Upper lobe of left lung (tissue), 6 donors: ENCODE data around the gene PXN. TPM values are rescaled to one million over a fixed set of nuclear protein-coding genes. Genes with fewer than 3 reads are reported as not detected.

ENCODE experiments used
- ATAC-seq, 2 donors: fragments of 200-7000 bp; cut with Tn5 transposase; one replicate each; pipeline ENCODE4 v1.9.1; 2022; ENCODE audit warnings: mild to moderate bottlenecking in 2 of 2, moderate library complexity in 2 of 2; ENCODE audit not compliant: low FRiP score in 2 of 2
- DNase-seq, 2 donors: peaks; one replicate each; pipeline ENCODE4 v3.0.0-alpha.2; 2019 to 2020
- H3K27ac ChIP-seq, 4 donors: fragments of 200-600 bp; sonication (generic); one replicate each; pipeline ENCODE4 v1.5.1; 2016 to 2019
- H3K27me3 ChIP-seq, 4 donors: fragments of 200-600 bp; sonication (generic); one replicate each; pipeline ENCODE4 v1.5.1; 2017 to 2019
- H3K36me3 ChIP-seq, 4 donors: fragments of 200-600 bp; sonication (generic); one replicate each; pipeline ENCODE4 v1.5.1; 2016 to 2019
- H3K4me1 ChIP-seq, 4 donors: fragments of 200-600 bp; sonication (generic); one replicate each; pipeline ENCODE4 v1.5.1; 2018 to 2019
- H3K4me3 ChIP-seq, 4 donors: fragments of 200-600 bp; sonication (generic); one replicate each; pipeline ENCODE4 v1.5.1; 2017 to 2019; ENCODE audit warnings: mild to moderate bottlenecking in 2 of 4, moderate library complexity in 1 of 4
- H3K9me3 ChIP-seq, 4 donors: fragments of 200-600 bp; sonication (generic); one replicate each; pipeline ENCODE4 v1.5.1; 2018 to 2019
- EP300 ChIP-seq, 4 donors: sonication (generic); formaldehyde crosslinking; IDR thresholded peaks; one replicate each; pipeline ENCODE4 v1.5.1; 2017; ENCODE audit warnings: antibody characterized with exemption in 4 of 4, control low read depth in 2 of 4
- POLR2A ChIP-seq, 4 donors: fragments of 450-650 bp; IDR thresholded peaks; one replicate each; pipeline ENCODE4 v1.5.1; 2016 to 2017; ENCODE audit warnings: antibody characterized with exemption in 4 of 4, mild to moderate bottlenecking in 2 of 4
- POLR2AphosphoS5 ChIP-seq, 2 donors: sonication (generic); formaldehyde crosslinking; IDR thresholded peaks; one replicate each; pipeline ENCODE4 v1.5.1; 2017; ENCODE audit warnings: antibody characterized with exemption in 2 of 2
- WGBS, 2 donors: methylation state at CpG; one replicate each; pipeline ENCODE4 v1.1.5; 2017 to 2018; 5-methylcytosine and 5-hydroxymethylcytosine counted together
- total RNA-seq, 6 donors: library from RNA; depleted of rRNA in 4 of 6; stranded (reverse); fragments of >200 nt in 4 of 6; gene quantifications; one replicate each; pipeline versions ENCODE4 v1.1.0 to v1.2.1, GENCODE V29; 2016 to 2021
- TF ChIP-seq, protein P1 (sequence below), 6 experiments: fragments of 450-650 bp in 4 of 6; fragments of 200-600 bp in 2 of 6; sonication (generic) in 2 of 6; IDR thresholded peaks; one replicate each; pipeline ENCODE4 v1.5.1; 2016 to 2019; ENCODE audit warnings: antibody characterized with exemption in 6 of 6
- donor health status: DM: no; HTN: no; CAD: no; lungs with moderate emphysema.
- donor health status: DM: no; HTN: yes; CAD: no; lungs with severe emphysema.

Gene PXN
- total RNA-seq, 6 donors from 2014 or later, result 67.8 to 210 (median 116) TPM

DNA sequence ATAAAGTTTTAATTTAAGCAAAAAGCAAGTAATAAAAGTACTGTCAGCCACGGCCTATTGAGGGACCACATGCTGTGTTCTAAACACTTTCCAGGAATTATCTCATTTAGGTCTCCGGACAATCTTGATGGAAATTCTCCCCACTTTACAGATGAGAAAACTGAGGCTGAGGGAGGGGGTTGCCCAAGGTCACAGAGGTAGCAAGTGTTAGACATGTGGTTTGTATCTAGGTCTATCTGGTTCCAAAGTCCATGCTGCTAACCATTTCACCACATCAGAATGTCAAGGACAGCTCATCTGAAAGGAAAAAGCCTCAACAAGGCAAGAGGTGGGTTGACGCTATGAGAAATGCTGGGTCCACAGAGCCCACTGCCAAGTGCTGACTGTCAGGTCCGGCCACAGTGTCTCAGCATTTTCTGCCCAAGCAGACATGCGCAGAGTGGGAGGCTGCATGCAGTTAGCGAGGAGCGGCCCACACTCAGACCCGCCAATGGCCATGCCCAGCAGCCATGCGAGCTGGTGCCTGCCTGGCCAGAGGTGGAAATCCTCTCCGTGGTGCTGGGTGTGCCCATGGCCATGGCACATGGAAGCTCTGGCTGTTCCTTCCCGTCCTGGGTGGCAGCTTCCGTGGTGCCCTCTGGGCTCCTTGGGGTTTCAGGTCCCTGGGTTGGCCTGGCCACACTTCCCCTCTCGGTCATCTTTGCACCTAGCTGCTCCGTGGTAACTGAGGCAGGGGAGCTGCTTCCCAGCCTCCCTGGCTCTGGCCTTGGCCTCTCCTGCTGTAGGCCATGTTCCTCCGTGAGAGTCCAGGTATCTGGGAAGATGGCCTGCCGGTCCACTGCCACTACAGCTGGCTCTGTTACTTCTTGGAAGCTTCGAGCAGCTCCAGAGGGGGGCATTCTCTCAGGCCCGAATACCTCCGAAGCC, 46.6 kb downstream of the PXN start:
- no peak overlapping the region for H3K4me3 ChIP-seq
- no peaks in the 10 kb centered on the region for H3K9me3 ChIP-seq
- no peaks in the 10 kb centered on the region for H3K27me3 ChIP-seq
- no peak overlapping the region for H3K27ac ChIP-seq
- WGBS, 2 donors, result 88 to 95% methylated on average over 8 to 14 of the region's 19 CpGs
- DNase-seq (peak in 1 of 2 donors; percentile 33), ATAC-seq (no peak)
- peaks cover 2 to 12% (median 4%) of the 10 kb centered on the region in 4 donors for H3K4me1 ChIP-seq
- H3K36me3 ChIP-seq, result peaks cover 54 to 100% (median 90%) of the 10 kb centered on the region in 4 donors
- TF ChIP-seq, protein P1, sequence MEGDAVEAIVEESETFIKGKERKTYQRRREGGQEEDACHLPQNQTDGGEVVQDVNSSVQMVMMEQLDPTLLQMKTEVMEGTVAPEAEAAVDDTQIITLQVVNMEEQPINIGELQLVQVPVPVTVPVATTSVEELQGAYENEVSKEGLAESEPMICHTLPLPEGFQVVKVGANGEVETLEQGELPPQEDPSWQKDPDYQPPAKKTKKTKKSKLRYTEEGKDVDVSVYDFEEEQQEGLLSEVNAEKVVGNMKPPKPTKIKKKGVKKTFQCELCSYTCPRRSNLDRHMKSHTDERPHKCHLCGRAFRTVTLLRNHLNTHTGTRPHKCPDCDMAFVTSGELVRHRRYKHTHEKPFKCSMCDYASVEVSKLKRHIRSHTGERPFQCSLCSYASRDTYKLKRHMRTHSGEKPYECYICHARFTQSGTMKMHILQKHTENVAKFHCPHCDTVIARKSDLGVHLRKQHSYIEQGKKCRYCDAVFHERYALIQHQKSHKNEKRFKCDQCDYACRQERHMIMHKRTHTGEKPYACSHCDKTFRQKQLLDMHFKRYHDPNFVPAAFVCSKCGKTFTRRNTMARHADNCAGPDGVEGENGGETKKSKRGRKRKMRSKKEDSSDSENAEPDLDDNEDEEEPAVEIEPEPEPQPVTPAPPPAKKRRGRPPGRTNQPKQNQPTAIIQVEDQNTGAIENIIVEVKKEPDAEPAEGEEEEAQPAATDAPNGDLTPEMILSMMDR (IDR thresholded peaks at IDR 0.05), result no peak
- TF ChIP-seq EP300 (IDR thresholded peaks at IDR 0.05), result no peak
- no peak for TF ChIP-seq POLR2A (IDR thresholded peaks at IDR 0.05)
- no peak for TF ChIP-seq POLR2AphosphoS5 (IDR thresholded peaks at IDR 0.05)

DNA sequence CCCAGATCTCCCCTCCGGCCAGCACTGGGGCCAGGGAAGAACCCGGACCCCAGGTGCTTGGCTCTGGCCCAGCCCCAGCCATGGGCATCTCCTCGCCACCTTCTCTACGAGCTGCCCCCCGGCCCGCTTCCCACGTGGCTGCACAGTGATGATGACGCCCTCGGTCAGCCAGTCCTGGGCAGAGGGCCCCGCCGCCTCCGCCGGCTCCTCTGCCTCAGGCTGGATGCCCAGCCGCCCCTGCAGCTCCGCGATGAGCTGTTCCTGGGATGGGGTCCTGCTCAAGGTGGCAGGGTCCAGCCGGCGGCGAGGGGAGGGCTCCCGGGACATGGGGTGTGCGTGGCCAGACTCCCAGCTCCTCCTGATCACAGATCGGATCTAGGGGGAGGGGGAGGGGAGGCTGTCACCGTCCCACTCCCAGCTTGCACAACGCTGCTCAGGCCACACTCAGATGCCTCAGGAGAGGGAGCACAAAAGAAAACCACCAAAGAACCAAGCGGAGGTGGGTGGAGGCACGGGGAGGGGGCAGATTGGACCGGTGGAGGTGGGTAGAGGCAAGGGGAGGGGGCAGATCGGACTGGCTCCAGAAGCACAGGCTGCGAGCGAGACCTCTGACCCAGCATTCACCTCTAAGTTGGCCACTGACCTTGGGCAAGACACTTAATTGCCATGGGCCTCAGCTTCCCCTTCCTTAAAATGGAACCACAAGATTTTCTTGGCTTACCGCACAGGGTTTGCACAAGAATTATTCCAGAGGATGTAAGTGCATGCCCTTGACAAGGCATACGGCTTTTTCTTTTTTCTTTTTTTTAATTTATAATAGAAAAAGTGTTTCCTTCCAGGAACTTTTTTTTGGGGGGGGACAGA, 48.6 kb downstream of the PXN start:
- peak overlapping the region in 1 of 4 donors; percentile 21 for H3K27ac ChIP-seq
- peaks cover 58 to 100% (median 90%) of the 10 kb centered on the region in 4 donors for H3K36me3 ChIP-seq
- DNase-seq, result peak in 1 of 2 donors; percentile 83
- WGBS, 2 donors, result 84 to 89% methylated on average over 27 to 28 of the region's 32 CpGs
- H3K9me3 ChIP-seq, result no peaks in the 10 kb centered on the region
- no peaks in the 10 kb centered on the region for H3K27me3 ChIP-seq
- no peak for ATAC-seq
- TF ChIP-seq POLR2AphosphoS5 (IDR thresholded peaks at IDR 0.05) (no peak), POLR2A (IDR thresholded peaks at IDR 0.05) (no peak), EP300 (IDR thresholded peaks at IDR 0.05) (no peak)
- TF ChIP-seq, protein P1 (IDR thresholded peaks at IDR 0.05), result no peak
- H3K4me1 ChIP-seq, result peaks cover 0 to 3% (median 0%) of the 10 kb centered on the region in 4 donors
- H3K4me3 ChIP-seq, result no peak overlapping the region

DNA sequence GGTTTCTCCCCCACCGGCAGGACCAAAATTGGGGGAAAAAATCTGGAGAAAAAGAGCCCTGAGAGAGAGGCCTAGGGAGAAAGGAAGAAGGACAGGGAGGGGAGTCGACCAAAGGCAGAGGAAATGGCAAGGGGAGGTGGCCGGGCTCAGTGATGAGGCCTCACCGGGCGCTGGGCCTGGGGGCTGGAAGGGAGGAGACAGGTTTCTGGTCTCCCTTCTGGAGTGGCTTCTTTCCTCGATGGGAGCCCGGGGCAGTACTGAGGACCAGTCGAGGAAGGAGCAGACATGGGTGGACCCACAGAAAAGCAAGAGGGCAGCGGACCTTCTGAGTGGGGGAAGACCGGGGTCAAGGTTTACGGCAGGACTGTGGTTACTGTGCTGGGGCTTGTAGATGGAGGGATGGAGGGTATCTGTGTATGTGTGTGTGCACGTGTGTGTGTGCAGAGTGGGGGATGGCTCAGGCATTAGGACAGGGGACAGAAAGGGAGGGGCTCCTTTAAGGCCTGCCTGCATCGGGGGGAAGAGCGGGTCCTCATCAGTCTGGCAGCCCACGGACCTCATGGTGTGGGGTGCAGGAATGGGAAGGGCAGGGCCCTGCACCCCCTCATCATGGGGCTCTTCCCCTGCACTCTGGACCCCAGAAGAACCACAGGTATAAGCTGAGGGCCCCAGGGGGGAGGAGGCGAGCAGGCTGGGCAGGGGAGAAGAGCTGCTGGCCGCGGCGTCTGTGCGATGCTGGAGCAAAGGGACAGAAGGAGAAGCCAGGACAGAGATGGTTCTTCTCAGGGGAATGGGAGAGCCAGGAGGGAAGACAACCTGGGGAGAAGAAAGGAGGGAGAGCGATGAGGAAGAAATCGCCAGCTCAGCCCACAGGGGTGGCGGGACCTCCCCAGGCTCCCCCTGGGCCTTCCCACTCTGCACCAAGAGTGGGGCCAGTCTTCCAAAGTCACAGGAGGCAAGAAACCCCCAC, 49.5 kb downstream of the PXN start:
- peaks cover 54 to 100% (median 89%) of the 10 kb centered on the region in 4 donors for H3K36me3 ChIP-seq
- H3K4me3 ChIP-seq, result no peak overlapping the region
- peaks cover 0 to 3% (median 0%) of the 10 kb centered on the region in 4 donors for H3K4me1 ChIP-seq
- no peaks in the 10 kb centered on the region for H3K9me3 ChIP-seq
- H3K27me3 ChIP-seq, result no peaks in the 10 kb centered on the region
- TF ChIP-seq, protein P1 (IDR thresholded peaks at IDR 0.05), result no peak
- TF ChIP-seq POLR2AphosphoS5 (IDR thresholded peaks at IDR 0.05) (no peak), POLR2A (IDR thresholded peaks at IDR 0.05) (no peak)
- no peak overlapping the region for H3K27ac ChIP-seq
- ATAC-seq (no peak), DNase-seq (no peak)
- WGBS, 2 donors, result 81 to 90% methylated on average over 23 of the region's 23 CpGs

DNA sequence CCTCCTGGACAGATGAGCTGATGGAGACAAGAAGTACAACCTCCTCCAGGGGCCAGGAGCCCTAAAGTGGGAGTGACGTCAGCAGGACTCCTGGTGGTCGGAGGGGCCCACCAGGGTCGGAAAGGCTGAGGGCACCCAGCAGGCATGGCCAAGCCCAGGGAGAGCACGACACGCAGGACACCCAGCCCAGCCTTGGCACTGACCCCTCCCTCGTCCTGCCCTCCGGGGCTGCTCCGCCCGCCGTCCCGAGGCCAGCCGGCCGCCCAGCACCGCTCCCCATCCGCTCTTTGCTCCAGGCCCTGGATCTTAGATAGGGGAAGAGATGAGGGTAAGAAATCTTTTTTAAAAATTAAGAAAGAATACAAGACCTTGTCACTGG, 50.2 kb downstream of the PXN start:
- TF ChIP-seq EP300 (IDR thresholded peaks at IDR 0.05), result no peak
- no peak for TF ChIP-seq POLR2A (IDR thresholded peaks at IDR 0.05)
- TF ChIP-seq, protein P1 (IDR thresholded peaks at IDR 0.05), result no peak
- TF ChIP-seq POLR2AphosphoS5 (IDR thresholded peaks at IDR 0.05), result no peak
- Histone ChIP-seq H3K4me1 (no peaks in the 10 kb centered on the region), H3K36me3 (peaks cover 50 to 100% (median 88%) of the 10 kb centered on the region in 4 donors), H3K4me3 (no peak overlapping the region), H3K27ac (no peak overlapping the region), H3K27me3 (no peaks in the 10 kb centered on the region), H3K9me3 (no peaks in the 10 kb centered on the region)
- 89 to 95% methylated on average over 8 to 14 of the region's 15 CpGs for WGBS, 2 donors
- DNase-seq, result peak in 1 of 2 donors; percentile 63
- no peak for ATAC-seq
